Lung (tissue), 12 donors: ENCODE measurements around the gene MAB21L3. TPM values are rescaled to one million over a fixed set of nuclear protein-coding genes. Genes with fewer than 3 reads are reported as not detected.
A peak's percentile ranks its signal among the peaks of the same experiment; 100 is the strongest.

Experiments used
- ATAC-seq: fragments of 200-7000 bp; cut with Tn5 transposase; one replicate; pipeline ENCODE4 v1.9.1; 2020; ENCODE audit warnings: moderate number of reproducible peaks; ENCODE audit not compliant: insufficient read depth, low FRiP score
- DNase-seq, 3 donors: peaks; one replicate each; pipeline ENCODE4 v3.0.0-alpha.2; 2013 to 2017
- H3K27ac ChIP-seq, 2 donors: one replicate each; pipeline ENCODE4 v1.5.1; 2013; ENCODE audit warnings: mild to moderate bottlenecking in 2 of 2, moderate library complexity in 2 of 2, control low read depth in 1 of 2, inconsistent platforms in 1 of 2, low read depth in 1 of 2, low read length in 1 of 2
- H3K27me3 ChIP-seq, 3 donors: one replicate each; pipeline ENCODE4 v1.5.1; 2013; ENCODE audit warnings: low read length in 2 of 3; ENCODE audit not compliant: control insufficient read depth in 3 of 3, insufficient read depth in 3 of 3
- H3K36me3 ChIP-seq, 4 donors: one replicate each; pipeline ENCODE4 v1.5.1; 2013; ENCODE audit warnings: low read length in 4 of 4, mild to moderate bottlenecking in 1 of 4, moderate library complexity in 1 of 4; ENCODE audit not compliant: control insufficient read depth in 4 of 4, insufficient read depth in 4 of 4
- H3K4me1 ChIP-seq, 5 donors: one replicate each; pipeline ENCODE4 v1.5.1; 2013; ENCODE audit warnings: low read length in 5 of 5, mild to moderate bottlenecking in 2 of 5, moderate library complexity in 1 of 5; ENCODE audit not compliant: control insufficient read depth in 5 of 5, insufficient read depth in 5 of 5
- H3K4me3 ChIP-seq: one replicate; pipeline ENCODE4 v1.5.1; 2013; ENCODE audit warnings: mild to moderate bottlenecking, control low read depth, moderate library complexity
- H3K9ac ChIP-seq, 2 donors: one replicate each; pipeline ENCODE4 v1.5.1; 2013; ENCODE audit warnings: low read length in 2 of 2, control low read depth in 1 of 2; ENCODE audit not compliant: insufficient read depth in 1 of 2
- H3K9me3 ChIP-seq, 4 donors: one replicate each; pipeline ENCODE4 v1.5.1; 2013; ENCODE audit warnings: low read length in 3 of 4, mild to moderate bottlenecking in 1 of 4, moderate library complexity in 1 of 4; ENCODE audit not compliant: control insufficient read depth in 4 of 4, insufficient read depth in 3 of 4
- WGBS, 2 donors: extraction: QIAGEN DNeasy Blood & Tissue Kit; methylation state at CpG; one replicate each; pipeline ENCODE4 v1.1.7; 2013; 5-methylcytosine and 5-hydroxymethylcytosine counted together
- polyA plus RNA-seq, 2 donors: library from polyadenylated mRNA; stranded (reverse); fragments of 200-250 nt; gene quantifications; one replicate each; pipeline ENCODE4 v1.2.1, GENCODE V29; 2013
- total RNA-seq, 2 donors: library from RNA; depleted of rRNA in 1 of 2; stranded (reverse); fragments of >200 nt in 1 of 2; gene quantifications; one replicate each; pipeline ENCODE4 v1.2.1, GENCODE V29; 2014 to 2021
- TF ChIP-seq, protein P1 (sequence below): IDR thresholded peaks from 2 replicates; pipeline ENCODE4 v1.5.1; 2012; ENCODE audit warnings: mild to moderate bottlenecking; ENCODE audit errors: control extremely low read depth, extremely low read depth
- donor health status: control.
- donor health status: control.
- donor health status: Bipolar disorder and iron deficiency.
- donor health status: healthy.
- donor health status: DM: yes; HTN: yes; CAD: no.

Gene MAB21L3
- total and polyA plus RNA-seq, 4 donors, result 0.08 to 4.2 (median 0.44) TPM

DNA sequence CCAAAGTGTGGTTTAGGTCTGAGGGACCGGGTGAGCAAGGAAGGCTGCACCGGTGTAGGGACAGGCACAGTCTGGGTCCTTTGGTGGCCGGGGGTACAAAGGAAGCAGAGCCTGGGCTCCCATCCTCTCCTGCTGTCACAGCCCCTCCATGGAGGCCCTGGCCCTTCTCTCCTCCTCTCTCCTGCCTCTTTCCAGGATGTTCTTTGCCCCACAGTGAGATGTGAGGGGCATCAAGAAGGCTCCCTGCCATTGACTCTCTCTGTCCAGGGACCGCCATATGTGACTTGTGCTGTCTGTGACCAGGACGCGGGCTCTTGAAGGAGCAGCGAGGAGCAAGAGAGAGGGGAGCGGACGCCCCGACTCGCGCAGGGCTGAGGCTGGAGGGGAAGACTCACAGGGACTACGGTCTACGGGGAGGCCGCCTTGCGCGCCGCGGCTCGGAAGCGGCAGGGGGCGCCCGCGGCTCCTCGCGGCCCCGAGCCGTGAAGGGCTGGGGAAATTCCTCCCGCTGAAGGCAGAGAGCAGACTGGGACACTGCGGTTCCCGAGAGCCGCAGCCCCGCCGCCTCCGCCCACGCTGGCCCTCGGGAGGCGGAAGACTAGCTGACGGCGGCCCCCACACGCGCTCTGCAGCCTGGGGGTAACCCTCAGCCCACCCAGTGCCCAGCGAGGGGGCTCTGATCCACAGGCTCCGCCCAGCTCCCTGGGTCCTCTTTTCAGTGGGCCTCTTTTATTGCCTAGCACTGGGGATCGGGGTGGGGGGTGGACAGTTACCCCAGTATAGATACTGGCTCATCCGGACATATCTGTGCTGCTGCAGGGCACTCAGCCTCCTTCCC lies 40.8 kb downstream of the MAB21L3 start:
- H3K4me3 ChIP-seq, result no peak overlapping the region
- no peaks in the 10 kb centered on the region for H3K9me3 ChIP-seq
- no peaks in the 10 kb centered on the region for H3K36me3 ChIP-seq
- no peak overlapping the region for H3K9ac ChIP-seq
- ATAC-seq, result peak; percentile 93
- WGBS, 2 donors, result 7 to 9% methylated on average over 45 to 46 of the region's 46 CpGs
- H3K4me1 ChIP-seq, result peaks cover 0 to 5% (median 0%) of the 10 kb centered on the region in 5 donors
- H3K27me3 ChIP-seq, result no peaks in the 10 kb centered on the region
- TF ChIP-seq, protein P1, sequence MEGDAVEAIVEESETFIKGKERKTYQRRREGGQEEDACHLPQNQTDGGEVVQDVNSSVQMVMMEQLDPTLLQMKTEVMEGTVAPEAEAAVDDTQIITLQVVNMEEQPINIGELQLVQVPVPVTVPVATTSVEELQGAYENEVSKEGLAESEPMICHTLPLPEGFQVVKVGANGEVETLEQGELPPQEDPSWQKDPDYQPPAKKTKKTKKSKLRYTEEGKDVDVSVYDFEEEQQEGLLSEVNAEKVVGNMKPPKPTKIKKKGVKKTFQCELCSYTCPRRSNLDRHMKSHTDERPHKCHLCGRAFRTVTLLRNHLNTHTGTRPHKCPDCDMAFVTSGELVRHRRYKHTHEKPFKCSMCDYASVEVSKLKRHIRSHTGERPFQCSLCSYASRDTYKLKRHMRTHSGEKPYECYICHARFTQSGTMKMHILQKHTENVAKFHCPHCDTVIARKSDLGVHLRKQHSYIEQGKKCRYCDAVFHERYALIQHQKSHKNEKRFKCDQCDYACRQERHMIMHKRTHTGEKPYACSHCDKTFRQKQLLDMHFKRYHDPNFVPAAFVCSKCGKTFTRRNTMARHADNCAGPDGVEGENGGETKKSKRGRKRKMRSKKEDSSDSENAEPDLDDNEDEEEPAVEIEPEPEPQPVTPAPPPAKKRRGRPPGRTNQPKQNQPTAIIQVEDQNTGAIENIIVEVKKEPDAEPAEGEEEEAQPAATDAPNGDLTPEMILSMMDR, result peak; percentile 87
- H3K27ac ChIP-seq, result peak overlapping the region; percentile 44 to 59
- peak; percentile 78 to 88 (median 85) for DNase-seq

GRCh38 chr1:116152577-116152943 lies 41.4 kb downstream of the MAB21L3 start:
- TF ChIP-seq, protein P1, result no peak
- Histone ChIP-seq H3K4me1 (peaks cover 0 to 5% (median 0%) of the 10 kb centered on the region in 5 donors), H3K9ac (no peak overlapping the region), H3K27ac (peak overlapping the region in 1 of 2 donors; percentile 59), H3K27me3 (no peaks in the 10 kb centered on the region), H3K4me3 (no peak overlapping the region), H3K9me3 (no peaks in the 10 kb centered on the region), H3K36me3 (no peaks in the 10 kb centered on the region)
- DNase-seq (no peak), ATAC-seq (no peak)
- WGBS, 2 donors, result 61 to 62% methylated on average over 3 to 4 of the region's 4 CpGs

GRCh38 chr1:116152950-116153691 lies 41.9 kb downstream of the MAB21L3 start:
- no peak overlapping the region for H3K4me3 ChIP-seq
- H3K27ac ChIP-seq, result no peak overlapping the region
- H3K27me3 ChIP-seq, result no peaks in the 10 kb centered on the region
- DNase-seq (no peak), ATAC-seq (no peak)
- H3K9me3 ChIP-seq, result no peaks in the 10 kb centered on the region
- no peaks in the 10 kb centered on the region for H3K36me3 ChIP-seq
- WGBS, 2 donors, result 93 to 94% methylated on average over 4 of the region's 4 CpGs
- H3K9ac ChIP-seq, result no peak overlapping the region
- H3K4me1 ChIP-seq, result peaks cover 0 to 5% (median 0%) of the 10 kb centered on the region in 5 donors
- TF ChIP-seq, protein P1, result no peak
